Stomach (tissue), 9 donors: Measurements from ENCODE around the gene CTNNA3. TPM values are rescaled to one million over a fixed set of nuclear protein-coding genes. Genes with fewer than 3 reads are reported as not detected.

Source experiments
- DNase-seq, 2 donors: peaks; one replicate each; pipeline versions ENCODE4 v3.0.0 to v3.0.0-alpha.2; 2013 to 2019
- H3K27ac ChIP-seq, 5 donors: fragments of 200-600 bp in 4 of 5; sonication (generic) in 4 of 5; one replicate each; pipeline ENCODE4 v1.5.1; 2013 to 2019; ENCODE audit warnings: mild to moderate bottlenecking in 1 of 5, moderate library complexity in 1 of 5
- H3K27me3 ChIP-seq, 3 donors: fragments of 200-600 bp; sonication (generic); one replicate each; pipeline ENCODE4 v1.5.1; 2017 to 2019; ENCODE audit warnings: mixed run types in 1 of 3
- H3K36me3 ChIP-seq, 4 donors: fragments of 200-600 bp; sonication (generic); 1 replicate in 3 of 4; 2 replicates in 1 of 4; pipeline ENCODE4 v1.5.1; 2016 to 2019
- H3K4me1 ChIP-seq, 4 donors: fragments of 200-600 bp; sonication (generic); one replicate each; pipeline ENCODE4 v1.5.1; 2016 to 2019
- H3K4me3 ChIP-seq, 4 donors: fragments of 200-600 bp; sonication (generic) in 3 of 4; one replicate each; pipeline ENCODE4 v1.5.1; 2016 to 2019; ENCODE audit warnings: mild to moderate bottlenecking in 1 of 4
- H3K9me3 ChIP-seq, 4 donors: fragments of 200-600 bp; sonication (generic); one replicate each; pipeline ENCODE4 v1.5.1; 2016 to 2019
- CTCF ChIP-seq, 7 experiments: fragments of 450-650 bp in 4 of 7; fragments of 200-600 bp in 3 of 7; sonication (generic) in 3 of 7; IDR thresholded peaks; one replicate each; pipeline ENCODE4 v1.5.1; 2016 to 2019; ENCODE audit warnings: antibody characterized with exemption in 7 of 7, control low read depth in 2 of 7, mild to moderate bottlenecking in 1 of 7
- EP300 ChIP-seq: sonication (generic); formaldehyde crosslinking; IDR thresholded peaks from one replicate; pipeline ENCODE4 v1.6.1; 2017; ENCODE audit warnings: antibody characterized with exemption
- POLR2A ChIP-seq, 4 donors: fragments of 450-650 bp; IDR thresholded peaks; one replicate each; pipeline ENCODE4 v1.6.1; 2016; ENCODE audit warnings: antibody characterized with exemption in 4 of 4, control low read depth in 2 of 4, mild to moderate bottlenecking in 1 of 4, moderate library complexity in 1 of 4
- POLR2AphosphoS5 ChIP-seq, 3 donors: sonication (generic); formaldehyde crosslinking; IDR thresholded peaks; one replicate each; pipeline ENCODE4 v1.6.1; 2016; ENCODE audit warnings: antibody characterized with exemption in 3 of 3
- WGBS, 5 donors: extraction: QIAGEN DNeasy Blood & Tissue Kit in 3 of 5; methylation state at CpG; one replicate each; pipeline versions ENCODE4 v1.1.5 to v1.1.7; 2013 to 2018; 5-methylcytosine and 5-hydroxymethylcytosine counted together
- intact Hi-C: fragments of 100-400 bp; cut with DNase I; formaldehyde crosslinking; loops from one replicate; pipeline ENCODE4 v1.15.1; 2023; ENCODE audit warnings: low total_unique reads
- polyA plus RNA-seq, 3 donors: library from polyadenylated mRNA; stranded (reverse); fragments of 200-250 nt; gene quantifications; one replicate each; pipeline ENCODE4 v1.2.3, GENCODE V29; 2013
- total RNA-seq, 5 donors: library from RNA; depleted of rRNA; stranded (reverse); fragments of >200 nt; gene quantifications; one replicate each; pipeline versions ENCODE4 v1.1.0 to v1.2.3, GENCODE V29; 2014 to 2016
- donor health status: healthy with polysubstance abuse.
- donor health status: Bipolar disorder and iron deficiency.
- donor health status: healthy.

Gene CTNNA3
- total and polyA plus RNA-seq, 8 donors = 0.14 to 46.1 (median 12.9) TPM; not detected in 2

GRCh38 chr10:66513504-66513903 is 1182.5 kb downstream of the CTNNA3 start:
- Histone ChIP-seq H3K4me3 (no peak overlapping the region), H3K9me3 (peaks cover 0 to 8% (median 0%) of the 10 kb centered on the region in 4 donors), H3K27ac (no peak overlapping the region), H3K36me3 (no peaks in the 10 kb centered on the region), H3K4me1 (no peaks in the 10 kb centered on the region), H3K27me3 (no peaks in the 10 kb centered on the region)
- 55 to 73% (median 58%) methylated on average over 2 of the region's 2 CpGs for WGBS, 5 donors
- intact Hi-C loops = no loop called here
- TF ChIP-seq CTCF (IDR thresholded peaks at IDR 0.05) (no peak), POLR2A (IDR thresholded peaks at IDR 0.05) (no peak)
- no peak for DNase-seq

- 92 to 98% (median 97%) methylated on average over 2 of the region's 2 CpGs for WGBS, 5 donors
- Histone ChIP-seq H3K9me3 (no peaks in the 10 kb centered on the region), H3K4me3 (no peak overlapping the region), H3K27me3 (no peaks in the 10 kb centered on the region), H3K4me1 (no peaks in the 10 kb centered on the region), H3K27ac (no peak overlapping the region), H3K36me3 (no peaks in the 10 kb centered on the region)
- intact Hi-C loops = no loop called here
- TF ChIP-seq EP300 (no peak), CTCF (IDR thresholded peaks at IDR 0.05) (no peak), POLR2AphosphoS5 (IDR thresholded peaks at IDR 0.05) (no peak), POLR2A (IDR thresholded peaks at IDR 0.05) (no peak)
- DNase-seq = no peak
These were observed 1190.9 kb downstream of the CTNNA3 start for GRCh38 chr10:66505003-66505657.

GRCh38 chr10:66501356-66501755 is 1194.6 kb downstream of the CTNNA3 start:
- Histone ChIP-seq H3K4me3 (no peak overlapping the region), H3K36me3 (no peaks in the 10 kb centered on the region), H3K9me3 (no peaks in the 10 kb centered on the region), H3K27ac (no peak overlapping the region), H3K27me3 (no peaks in the 10 kb centered on the region), H3K4me1 (no peaks in the 10 kb centered on the region)
- 51 to 64% (median 61%) methylated on average over 2 of the region's 2 CpGs for WGBS, 5 donors
- TF ChIP-seq POLR2A (IDR thresholded peaks at IDR 0.05) = no peak
- TF ChIP-seq CTCF (IDR thresholded peaks at IDR 0.05) = no peak
- TF ChIP-seq POLR2AphosphoS5 (IDR thresholded peaks at IDR 0.05) = no peak
- TF ChIP-seq EP300 = no peak
- DNase-seq = no peak
- intact Hi-C loops = no loop called here

GRCh38 chr10:66483966-66484365 is 1212.0 kb downstream of the CTNNA3 start:
- no peaks in the 10 kb centered on the region for H3K36me3 ChIP-seq
- no peak for DNase-seq
- no peak overlapping the region for H3K4me3 ChIP-seq
- H3K4me1 ChIP-seq = no peaks in the 10 kb centered on the region
- TF ChIP-seq POLR2A (IDR thresholded peaks at IDR 0.05) (no peak), POLR2AphosphoS5 (IDR thresholded peaks at IDR 0.05) (no peak), EP300 (no peak), CTCF (IDR thresholded peaks at IDR 0.05) (no peak)
- intact Hi-C loops = no loop called here
- H3K27ac ChIP-seq = no peak overlapping the region
- H3K27me3 ChIP-seq = no peaks in the 10 kb centered on the region
- H3K9me3 ChIP-seq = no peaks in the 10 kb centered on the region
